Testis (tissue), 5 donors: Measurements from ENCODE around the gene DRG1. TPM values are rescaled to one million over a fixed set of nuclear protein-coding genes. Genes with fewer than 3 reads are reported as not detected.
A peak's percentile ranks its signal among the peaks of the same experiment; 100 is the strongest.

Experiments
- DNase-seq: peaks from one replicate; pipeline ENCODE4 v3.0.0-alpha.2; 2019
- H3K27ac ChIP-seq, 2 donors: fragments of 200-600 bp; sonication (generic); one replicate each; pipeline ENCODE4 v1.5.1; 2019
- H3K27me3 ChIP-seq: fragments of 200-600 bp; sonication (generic); one replicate; pipeline ENCODE4 v1.5.1; 2019
- H3K36me3 ChIP-seq: fragments of 200-600 bp; sonication (generic); one replicate; pipeline ENCODE4 v1.5.1; 2017; ENCODE audit warnings: low read depth; ENCODE audit errors: missing control alignments
- H3K4me1 ChIP-seq: fragments of 200-600 bp; sonication (generic); one replicate; pipeline ENCODE4 v1.5.1; 2019
- H3K4me3 ChIP-seq, 2 donors: fragments of 200-600 bp; sonication (generic); one replicate each; pipeline ENCODE4 v1.5.1; 2017 to 2019
- H3K9me3 ChIP-seq: fragments of 200-600 bp; sonication (generic); one replicate; pipeline ENCODE4 v1.5.1; 2017
- POLR2A ChIP-seq: fragments of 450-650 bp; IDR thresholded peaks from one replicate; pipeline ENCODE4 v1.6.1; 2017; ENCODE audit warnings: antibody characterized with exemption, mild to moderate bottlenecking, moderate library complexity
- WGBS, 2 donors: methylation state at CpG; one replicate each; pipeline ENCODE4 v1.1.5; 2018; 5-methylcytosine and 5-hydroxymethylcytosine counted together
- intact Hi-C: fragments of 100-400 bp; cut with DNase I; formaldehyde crosslinking; loops from one replicate; pipeline ENCODE4 v1.15.1; 2023; ENCODE audit warnings: low total_unique reads
- long read RNA-seq, 2 donors: transcript quantifications; one replicate each; lab custom pipeline, GENCODE V29; 2026
- polyA plus RNA-seq: library from polyadenylated mRNA; stranded (reverse); fragments of 350-450 nt; fragmentation: Illumina TruSeq; extraction: RNeasy Lipid Tissue Mini Kit (QIAGEN cat#74804); gene quantifications from one replicate; pipeline ENCODE4 v1.2.3, GENCODE V29; 2014; ENCODE audit warnings: low read depth, low replicate concordance; ENCODE audit not compliant: insufficient read depth
- total RNA-seq, 2 donors: library from RNA; depleted of rRNA; stranded (reverse); fragments of >200 nt; gene quantifications; one replicate each; pipeline ENCODE4 v1.2.3, GENCODE V29; 2016
- TF ChIP-seq, protein P1 (sequence below), 3 experiments: fragments of 450-650 bp in 2 of 3; fragments of 200-600 bp in 1 of 3; sonication (generic) in 1 of 3; IDR thresholded peaks; one replicate each; pipeline ENCODE4 v1.5.1; 2016 to 2019; ENCODE audit warnings: antibody characterized with exemption in 3 of 3, mild to moderate bottlenecking in 2 of 3, moderate library complexity in 1 of 3

DRG1 gene, protein sequence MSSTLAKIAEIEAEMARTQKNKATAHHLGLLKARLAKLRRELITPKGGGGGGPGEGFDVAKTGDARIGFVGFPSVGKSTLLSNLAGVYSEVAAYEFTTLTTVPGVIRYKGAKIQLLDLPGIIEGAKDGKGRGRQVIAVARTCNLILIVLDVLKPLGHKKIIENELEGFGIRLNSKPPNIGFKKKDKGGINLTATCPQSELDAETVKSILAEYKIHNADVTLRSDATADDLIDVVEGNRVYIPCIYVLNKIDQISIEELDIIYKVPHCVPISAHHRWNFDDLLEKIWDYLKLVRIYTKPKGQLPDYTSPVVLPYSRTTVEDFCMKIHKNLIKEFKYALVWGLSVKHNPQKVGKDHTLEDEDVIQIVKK
- 100 to 1,000 TPM; 148 to 165 TPM for total RNA-seq
- polyA plus RNA-seq: 399 TPM
- long read RNA-seq, donor 1, transcript DRG1-201 (9 exons, 1,746 nt): major isoform, 49 of 72 reads
- long read RNA-seq, donor 1, partial matches to known transcripts: 19 of 72 reads
- long read RNA-seq, donor 1, other reads (novel, unspliced or antisense): 0 of 72 reads
- long read RNA-seq, donor 2, transcript DRG1-201 (9 exons, 1,746 nt): major isoform, 30 of 50 reads
- long read RNA-seq, donor 2, partial matches to known transcripts: 17 of 50 reads
- long read RNA-seq, donor 2, other reads (novel, unspliced or antisense): 0 of 50 reads

DNA sequence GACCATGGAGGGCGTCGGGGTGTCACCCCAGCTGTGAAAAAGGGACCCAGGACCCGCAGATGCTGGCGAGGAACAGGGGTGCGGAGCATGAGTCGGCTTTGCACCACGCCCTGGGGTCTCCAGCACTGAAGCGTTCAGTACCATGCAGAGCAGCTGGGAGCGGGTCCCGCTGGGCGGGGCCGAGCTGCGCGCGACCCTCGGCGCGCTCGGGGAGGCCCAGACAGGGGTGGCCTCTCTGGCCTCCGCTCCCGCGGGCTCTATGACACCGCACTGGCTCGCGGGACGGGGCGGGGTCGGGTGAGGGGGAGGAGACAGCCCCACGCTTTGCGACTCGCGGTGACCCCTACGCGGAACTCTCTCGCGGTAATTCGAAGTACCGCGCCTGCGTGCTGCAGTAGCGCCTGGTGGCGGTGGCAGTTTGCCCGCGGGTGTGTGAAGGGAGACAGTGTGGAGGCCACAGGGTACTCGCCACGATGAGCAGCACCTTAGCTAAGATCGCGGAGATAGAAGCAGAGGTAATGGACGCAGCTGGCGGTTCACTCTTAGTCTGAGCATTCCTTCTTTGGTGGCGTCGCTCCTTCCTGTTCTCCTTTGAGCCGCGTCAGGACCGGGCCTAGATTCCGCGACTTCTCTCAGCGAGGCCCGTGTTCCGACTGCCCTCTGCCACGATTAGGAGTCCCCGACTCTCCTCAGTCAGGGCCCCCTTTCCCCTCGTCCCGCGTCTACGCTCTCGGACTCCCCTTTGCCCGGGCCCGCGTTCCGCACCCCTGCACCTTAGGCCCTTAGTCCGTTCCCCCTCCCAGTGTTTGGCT, at the start of gene DRG1:
Gene DRG1, plus strand, starts transcription at position 394 of the 812 bp plus-strand sequence. Its CDS starts 80 bp downstream, at position 474.
- intact Hi-C loops: no loop called here
- peak within 1 kb of the TSS; percentile 74 to 78 for H3K27ac ChIP-seq
- 0% methylated on average over 36 to 64 of the region's 72 CpGs for WGBS, 2 donors
- H3K4me1 ChIP-seq: no peaks in the 10 kb centered on the region
- peak within 1 kb of the TSS; percentile 73 to 87 for H3K4me3 ChIP-seq
- TF ChIP-seq, protein P1, sequence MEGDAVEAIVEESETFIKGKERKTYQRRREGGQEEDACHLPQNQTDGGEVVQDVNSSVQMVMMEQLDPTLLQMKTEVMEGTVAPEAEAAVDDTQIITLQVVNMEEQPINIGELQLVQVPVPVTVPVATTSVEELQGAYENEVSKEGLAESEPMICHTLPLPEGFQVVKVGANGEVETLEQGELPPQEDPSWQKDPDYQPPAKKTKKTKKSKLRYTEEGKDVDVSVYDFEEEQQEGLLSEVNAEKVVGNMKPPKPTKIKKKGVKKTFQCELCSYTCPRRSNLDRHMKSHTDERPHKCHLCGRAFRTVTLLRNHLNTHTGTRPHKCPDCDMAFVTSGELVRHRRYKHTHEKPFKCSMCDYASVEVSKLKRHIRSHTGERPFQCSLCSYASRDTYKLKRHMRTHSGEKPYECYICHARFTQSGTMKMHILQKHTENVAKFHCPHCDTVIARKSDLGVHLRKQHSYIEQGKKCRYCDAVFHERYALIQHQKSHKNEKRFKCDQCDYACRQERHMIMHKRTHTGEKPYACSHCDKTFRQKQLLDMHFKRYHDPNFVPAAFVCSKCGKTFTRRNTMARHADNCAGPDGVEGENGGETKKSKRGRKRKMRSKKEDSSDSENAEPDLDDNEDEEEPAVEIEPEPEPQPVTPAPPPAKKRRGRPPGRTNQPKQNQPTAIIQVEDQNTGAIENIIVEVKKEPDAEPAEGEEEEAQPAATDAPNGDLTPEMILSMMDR (IDR thresholded peaks at IDR 0.05): peak in 2 of 3 experiments; percentile 34 to 38
- peak; percentile 7 for TF ChIP-seq POLR2A
- no peaks in the 10 kb centered on the region for H3K9me3 ChIP-seq
- H3K27me3 ChIP-seq: no peaks in the 10 kb centered on the region
- H3K36me3 ChIP-seq: no peaks in the 10 kb centered on the region
- DNase-seq: peak; percentile 97

DNA sequence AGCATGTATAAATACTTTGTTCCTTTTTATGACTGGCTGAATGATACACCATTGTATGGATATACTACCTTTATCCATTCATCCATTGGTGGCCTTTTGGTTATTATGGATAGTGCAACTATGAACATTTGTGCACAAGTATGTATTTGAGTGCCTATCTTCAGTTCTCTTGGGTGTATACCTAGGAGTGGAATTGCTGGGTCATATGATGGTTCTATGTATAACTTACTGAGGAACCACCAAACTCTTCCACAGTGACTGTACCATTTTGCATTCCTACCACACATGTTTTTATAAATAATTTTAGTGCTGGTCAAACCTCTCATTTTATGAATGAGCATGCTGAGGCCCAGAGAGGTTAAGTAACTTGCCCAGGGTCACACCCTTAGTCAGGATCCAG, 49.4 kb upstream of the DRG1 start:
- no peak for DNase-seq
- no peak for TF ChIP-seq POLR2A
- TF ChIP-seq, protein P1 (IDR thresholded peaks at IDR 0.05): no peak
- no peaks in the 10 kb centered on the region for H3K36me3 ChIP-seq
- H3K9me3 ChIP-seq: no peaks in the 10 kb centered on the region
- peaks cover 5% of the 10 kb centered on the region for H3K4me1 ChIP-seq
- H3K27ac ChIP-seq: no peak overlapping the region
- no peaks in the 10 kb centered on the region for H3K27me3 ChIP-seq
- intact Hi-C loops: no loop called here
- no peak overlapping the region for H3K4me3 ChIP-seq

DNA sequence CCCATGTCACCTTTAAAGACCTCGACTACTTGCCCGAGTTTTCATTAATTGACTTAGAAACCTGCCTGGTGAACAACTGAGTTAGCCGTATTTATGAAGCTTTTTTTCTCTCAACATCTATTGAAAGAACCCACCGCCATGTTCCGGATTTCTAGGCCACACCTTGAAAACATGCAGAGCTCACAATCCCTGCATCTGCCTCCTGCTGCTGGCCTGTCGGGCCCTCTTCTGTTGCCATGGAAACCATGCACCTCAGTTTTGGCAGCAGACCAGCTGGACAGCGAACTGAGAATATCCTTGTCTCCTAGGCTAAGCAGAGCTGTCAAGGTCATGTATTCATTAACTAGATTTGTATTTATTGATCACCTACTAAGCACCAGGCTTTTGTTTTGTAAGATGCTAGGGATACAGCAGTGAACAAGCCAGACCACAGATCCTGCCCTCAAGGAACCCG, 49.0 kb upstream of the DRG1 start:
- Histone ChIP-seq H3K9me3 (no peaks in the 10 kb centered on the region), H3K27me3 (no peaks in the 10 kb centered on the region), H3K27ac (no peak overlapping the region), H3K4me1 (peaks cover 3% of the 10 kb centered on the region), H3K36me3 (no peaks in the 10 kb centered on the region), H3K4me3 (no peak overlapping the region)
- TF ChIP-seq, protein P1 (IDR thresholded peaks at IDR 0.05): no peak
- no peak for TF ChIP-seq POLR2A
- 68 to 73% methylated on average over 8 of the region's 8 CpGs for WGBS, 2 donors
- peak; percentile 57 for DNase-seq
- intact Hi-C loops: no loop called here

DNA sequence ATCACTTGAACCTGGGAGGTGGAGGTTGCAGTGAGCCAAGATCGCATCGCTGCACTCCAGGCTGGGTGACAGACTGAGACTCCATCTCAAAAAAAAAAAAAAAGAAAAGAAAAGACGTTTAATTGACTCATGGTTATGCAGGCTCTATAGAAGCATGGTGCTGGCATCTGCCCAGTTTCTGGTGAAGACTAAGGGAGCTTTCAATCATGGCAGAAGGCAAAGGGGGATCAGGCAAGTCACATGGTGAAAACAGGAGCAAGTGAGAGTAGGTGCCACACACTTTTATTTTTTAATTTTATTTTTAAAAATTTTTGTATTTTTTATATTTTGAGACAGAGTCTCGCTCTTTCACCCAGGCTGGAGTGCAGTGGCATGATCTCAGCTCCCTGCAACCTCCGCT, 44.9 kb upstream of the DRG1 start:
- TF ChIP-seq POLR2A: no peak
- TF ChIP-seq, protein P1 (IDR thresholded peaks at IDR 0.05): no peak
- DNase-seq: no peak
- H3K9me3 ChIP-seq: no peaks in the 10 kb centered on the region
- 69 to 86% methylated on average over 5 of the region's 5 CpGs for WGBS, 2 donors
- H3K4me3 ChIP-seq: no peak overlapping the region
- H3K4me1 ChIP-seq: no peaks in the 10 kb centered on the region
- no peak overlapping the region for H3K27ac ChIP-seq
- no peaks in the 10 kb centered on the region for H3K36me3 ChIP-seq
- intact Hi-C loops: no loop called here
- no peaks in the 10 kb centered on the region for H3K27me3 ChIP-seq
